CD4-positive, alpha-beta T cell treated with Interleukin-15 for 1 hour (primary cell): ENCODE measurements around the gene SLC6A16.
"Not testable (repeated sequence)": the region's sequence is repeated elsewhere in the genome, so short reads cannot be mapped to it uniquely, and the experiment has no call there.

Experiments used
- DNase-seq: peaks from one replicate; pipeline ENCODE4 v3.0.0-alpha.2; 2020

Gene SLC6A16

GRCh38 chr19:49344505-49345423 is 19.8 kb upstream of the SLC6A16 start:
- DNase-seq = no peak

GRCh38 chr19:49343123-49343522 is 18.1 kb upstream of the SLC6A16 start:
- no peak for DNase-seq

- DNase-seq = no peak
Measured at GRCh38 chr19:49342291-49342721, 17.3 kb upstream of the SLC6A16 start.

GRCh38 chr19:49340865-49341718 is 16.1 kb upstream of the SLC6A16 start:
- no peak for DNase-seq

GRCh38 chr19:49340069-49340864 is 15.3 kb upstream of the SLC6A16 start:
- DNase-seq = peak; percentile 93

- no peak for DNase-seq
Measured at GRCh38 chr19:49339301-49340068, 14.5 kb upstream of the SLC6A16 start.

- no peak for DNase-seq
Measured at GRCh38 chr19:49338691-49339300, 13.8 kb upstream of the SLC6A16 start.

- no peak for DNase-seq
Measured at GRCh38 chr19:49338023-49338677, 13.2 kb upstream of the SLC6A16 start.

- DNase-seq = no peak
Measured at GRCh38 chr19:49337267-49338022, 12.5 kb upstream of the SLC6A16 start.

GRCh38 chr19:49336482-49337266 is 11.7 kb upstream of the SLC6A16 start:
- DNase-seq = no peak

GRCh38 chr19:49335784-49336481 is 10.9 kb upstream of the SLC6A16 start:
- peak; percentile 52 for DNase-seq

- peak; percentile 69 for DNase-seq
Measured at GRCh38 chr19:49335071-49335783, 10.2 kb upstream of the SLC6A16 start, which contains the start of gene CD37. TSS of gene CD37 (plus strand) at chr19:49335406. CDS start at chr19:49335541, 135 bp downstream.

- DNase-seq = peak; percentile 88
Measured at GRCh38 chr19:49333811-49334288, 8.9 kb upstream of the SLC6A16 start.

GRCh38 chr19:49333418-49333805 is 8.4 kb upstream of the SLC6A16 start:
- no peak for DNase-seq

- DNase-seq = not testable (repeated sequence)
Measured at GRCh38 chr19:49332691-49333417, 7.9 kb upstream of the SLC6A16 start.

GRCh38 chr19:49331616-49332055 is 6.6 kb upstream of the SLC6A16 start:
- DNase-seq = peak; percentile 69

GRCh38 chr19:49331187-49331586 is 6.2 kb upstream of the SLC6A16 start:
- DNase-seq = not testable (repeated sequence)
